DOHH2 (cell line): ENCODE results near the gene INHBB.

Experiments used
- H3F3A ChIP-seq: fragments of 200-600 bp; sonication (generic), shearing (Covaris generic); 2 replicates; pipeline ENCODE4 v1.6.0; 2016; ENCODE audit warnings: antibody characterized with exemption, mild to moderate bottlenecking; ENCODE audit not compliant: control insufficient read depth, insufficient read depth
- H3K27ac ChIP-seq: fragments of 200-600 bp; sonication (generic); 2 replicates; pipeline ENCODE4 v1.5.1; 2014; ENCODE audit warnings: low read depth, mild to moderate bottlenecking, low read length, moderate library complexity
- H3K27me3 ChIP-seq: fragments of 200-600 bp; sonication (generic); 2 replicates; pipeline ENCODE4 v1.6.1; 2014; ENCODE audit warnings: mild to moderate bottlenecking, low read length, mixed read lengths; ENCODE audit not compliant: control insufficient read depth
- H3K36me3 ChIP-seq: fragments of 200-600 bp; sonication (generic); 2 replicates; pipeline ENCODE4 v1.6.1; 2014; ENCODE audit warnings: mild to moderate bottlenecking, low read length, moderate library complexity, mixed read lengths; ENCODE audit not compliant: control insufficient read depth
- H3K4me1 ChIP-seq: fragments of 200-600 bp; sonication (generic); 2 replicates; pipeline ENCODE4 v1.6.1; 2014; ENCODE audit warnings: mild to moderate bottlenecking, low read length, mixed read lengths; ENCODE audit not compliant: control insufficient read depth
- H3K4me2 ChIP-seq: fragments of 200-600 bp; sonication (generic); 2 replicates; pipeline ENCODE4 v1.6.0; 2014; ENCODE audit warnings: mild to moderate bottlenecking, low read length, moderate library complexity
- H3K4me3 ChIP-seq: fragments of 200-600 bp; sonication (generic); 2 replicates; pipeline ENCODE4 v1.5.1; 2014; ENCODE audit warnings: mild to moderate bottlenecking, low read length, mixed read lengths
- H3K79me2 ChIP-seq: fragments of 200-600 bp; sonication (generic); 2 replicates; pipeline ENCODE4 v1.6.1; 2014; ENCODE audit warnings: mild to moderate bottlenecking, low read length, mixed read lengths; ENCODE audit not compliant: control insufficient read depth
- H3K9me2 ChIP-seq: fragments of 200-600 bp; sonication (generic); replicated peaks from 2 replicates; pipeline ENCODE4 v1.6.1; 2014; ENCODE audit warnings: mild to moderate bottlenecking, low read length, mixed read lengths; ENCODE audit not compliant: control insufficient read depth
- H3K9me3 ChIP-seq: fragments of 200-600 bp; sonication (generic); 2 replicates; pipeline ENCODE4 v1.6.1; 2014; ENCODE audit warnings: antibody characterized with exemption, low read length, mixed read lengths; ENCODE audit not compliant: control insufficient read depth, insufficient read depth
- H4K20me1 ChIP-seq: fragments of 200-600 bp; sonication (generic); 2 replicates; pipeline ENCODE4 v1.6.0; 2014; ENCODE audit warnings: low read depth, mild to moderate bottlenecking, antibody characterized with exemption, low read length, moderate library complexity; ENCODE audit not compliant: control insufficient read depth, insufficient read depth
- CTCF ChIP-seq: fragments of 200-600 bp; sonication (generic); IDR thresholded peaks from one replicate; pipeline ENCODE4 v1.5.1; 2014; ENCODE audit warnings: antibody characterized with exemption, mild to moderate bottlenecking, low read depth, low read length; ENCODE audit not compliant: poor library complexity, severe bottlenecking
- EZH2phosphoT487 ChIP-seq: fragments of 200-600 bp; sonication (generic); IDR thresholded peaks from 2 replicates; pipeline ENCODE4 v1.6.1; 2017; ENCODE audit warnings: borderline replicate concordance, mild to moderate bottlenecking, antibody characterized with exemption, low read length, moderate library complexity, mixed read lengths

Gene INHBB

GRCh38 chr2:120343433-120344105 lies 2.4 kb upstream of the INHBB start:
- Histone ChIP-seq H3K27ac (no peak overlapping the region), H3K9me3 (no peaks in the 10 kb centered on the region), H3K9me2 (no peaks in the 10 kb centered on the region), H3K4me2 (no peak overlapping the region), H3F3A (no peaks in the 10 kb centered on the region), H3K4me1 (peaks cover 4% of the 10 kb centered on the region; the same call in 1 of the 2 replicates), H3K27me3 (peaks cover 46% of the 10 kb centered on the region), H3K79me2 (no peaks in the 10 kb centered on the region), H4K20me1 (no peaks in the 10 kb centered on the region), H3K4me3 (no peak overlapping the region), H3K36me3 (no peaks in the 10 kb centered on the region)
- TF ChIP-seq CTCF (peak; percentile 45), EZH2phosphoT487 (no peak)

- peaks cover 46% of the 10 kb centered on the region for H3K27me3 ChIP-seq
- no peak overlapping the region for H3K27ac ChIP-seq
- no peaks in the 10 kb centered on the region for H3K36me3 ChIP-seq
- TF ChIP-seq EZH2phosphoT487 (no peak), CTCF (no peak)
- no peak overlapping the region for H3K4me2 ChIP-seq
- no peaks in the 10 kb centered on the region for H3F3A ChIP-seq
- peaks cover 4% of the 10 kb centered on the region; the same call in 1 of the 2 replicates for H3K4me1 ChIP-seq
- H3K79me2 ChIP-seq: no peaks in the 10 kb centered on the region
- no peaks in the 10 kb centered on the region for H3K9me3 ChIP-seq
- no peaks in the 10 kb centered on the region for H3K9me2 ChIP-seq
- H3K4me3 ChIP-seq: no peak overlapping the region
- no peaks in the 10 kb centered on the region for H4K20me1 ChIP-seq
These were observed 1.5 kb upstream of the INHBB start for GRCh38 chr2:120344214-120344975.

- TF ChIP-seq EZH2phosphoT487: peak; percentile 96
- no peak for TF ChIP-seq CTCF
- Histone ChIP-seq H3K4me3 (no peak overlapping the region), H3K9me2 (no peaks in the 10 kb centered on the region), H3K4me2 (peak overlapping the region; percentile 6; the same call in 1 of the 2 replicates), H3K27me3 (peaks cover 46% of the 10 kb centered on the region), H3K36me3 (no peaks in the 10 kb centered on the region), H3F3A (no peaks in the 10 kb centered on the region), H4K20me1 (no peaks in the 10 kb centered on the region), H3K9me3 (no peaks in the 10 kb centered on the region), H3K27ac (no peak overlapping the region), H3K4me1 (peaks cover 4% of the 10 kb centered on the region; the same call in 1 of the 2 replicates), H3K79me2 (no peaks in the 10 kb centered on the region)
These were observed 857 bp upstream of the INHBB start for GRCh38 chr2:120344976-120345581.
